ENCODE data around the gene FAAP24. TPM values are rescaled to one million over a fixed set of nuclear protein-coding genes. Genes with fewer than 3 reads are reported as not detected.

FAAP24 gene
- total RNA-seq, 1 donor from 2014 or later = 0.75 TPM

Other genes with a start within 250 kb of the FAAP24 start
- not detected for gene SLC7A9, start 102.5 kb upstream of the FAAP24 start, total RNA-seq
- 7.7 TPM for gene CEP89, start 284 bp upstream of the FAAP24 start, total RNA-seq
- gene RHPN2, start 92.6 kb downstream of the FAAP24 start, total RNA-seq = 1.8 TPM
- gene GPATCH1, start 108.9 kb downstream of the FAAP24 start, total RNA-seq = 6.0 TPM
- gene WDR88, start 159.9 kb downstream of the FAAP24 start, total RNA-seq = 0.38 TPM
- gene LRP3, start 222.1 kb downstream of the FAAP24 start, total RNA-seq = 16.4 TPM